Neural cell (in vitro differentiated cells): ENCODE data around the gene KIF1B. TPM values are rescaled to one million over a fixed set of nuclear protein-coding genes. Genes with fewer than 3 reads are reported as not detected.
A peak's percentile ranks its signal among the peaks of the same experiment; 100 is the strongest.

ENCODE experiments used
- H2AFZ ChIP-seq: fragments of 200-600, 300-800 bp; sonication (generic), shearing (Covaris generic); 2 replicates; pipeline ENCODE4 v1.6.0; 2014; ENCODE audit warnings: low read depth, mild to moderate bottlenecking, antibody characterized with exemption, low read length, moderate library complexity
- H3F3A ChIP-seq: fragments of 200-600 bp; shearing (Covaris generic); 2 replicates; pipeline ENCODE4 v1.6.1; 2016; ENCODE audit warnings: mild to moderate bottlenecking, moderate library complexity, mixed read lengths, antibody characterized with exemption, low read length; ENCODE audit not compliant: insufficient read depth, poor library complexity, severe bottlenecking
- H3K27ac ChIP-seq: fragments of 200-600, 300-800 bp; sonication (generic), shearing (Covaris generic); 2 replicates; pipeline ENCODE4 v1.5.1; 2014; ENCODE audit warnings: mild to moderate bottlenecking, low read length, moderate library complexity
- H3K27me3 ChIP-seq: fragments of 300-800, 200-600 bp; sonication (generic), shearing (Covaris generic); 2 replicates; pipeline ENCODE4 v1.6.0; 2014; ENCODE audit warnings: mild to moderate bottlenecking, low read depth, low read length, moderate library complexity; ENCODE audit not compliant: insufficient read depth
- H3K36me3 ChIP-seq: fragments of 300-800, 200-600 bp; sonication (generic), shearing (Covaris generic); 2 replicates; pipeline ENCODE4 v1.5.1; 2014; ENCODE audit warnings: mild to moderate bottlenecking, antibody characterized with exemption, low read length, moderate library complexity; ENCODE audit not compliant: insufficient read depth
- H3K4me2 ChIP-seq: fragments of 300-800, 200-600 bp; sonication (generic), shearing (Covaris generic); 2 replicates; pipeline ENCODE4 v1.6.0; 2014; ENCODE audit warnings: mild to moderate bottlenecking, low read length
- H3K4me3 ChIP-seq: fragments of 300-800, 200-600 bp; sonication (generic), shearing (Covaris generic); 2 replicates; pipeline ENCODE4 v1.5.1; 2014; ENCODE audit warnings: mild to moderate bottlenecking, low read length, moderate library complexity
- H3K79me2 ChIP-seq: fragments of 200-600 bp; shearing (Covaris generic); replicated peaks from 2 replicates; pipeline ENCODE4 v1.6.0; 2014; ENCODE audit warnings: mild to moderate bottlenecking, low read length, moderate library complexity; ENCODE audit not compliant: insufficient read depth
- H3K9ac ChIP-seq: fragments of 300-800, 200-600 bp; sonication (generic), shearing (Covaris generic); 2 replicates; pipeline ENCODE4 v1.6.1; 2016; ENCODE audit warnings: mild to moderate bottlenecking, low read length, mixed read lengths
- H3K9me2 ChIP-seq: fragments of 200-600 bp; shearing (Covaris generic); 2 replicates; pipeline ENCODE4 v1.6.1; 2016; ENCODE audit warnings: mild to moderate bottlenecking, low read length, mixed read lengths; ENCODE audit not compliant: insufficient read depth
- H3K9me3 ChIP-seq: fragments of 200-600, 300-800 bp; sonication (generic), shearing (Covaris generic); 2 replicates; pipeline ENCODE4 v1.6.1; 2016; ENCODE audit warnings: mild to moderate bottlenecking, mixed run types, low read length, moderate library complexity, mixed read lengths
- H4K20me1 ChIP-seq: fragments of 200-600 bp; shearing (Covaris generic); 2 replicates; pipeline ENCODE4 v1.6.1; 2016; ENCODE audit warnings: mild to moderate bottlenecking, mixed run types; ENCODE audit not compliant: insufficient read depth
- EP300 ChIP-seq: fragments of 450-650 bp; conservative IDR thresholded peaks from 2 replicates; pipeline ENCODE4 v1.6.1; 2014; ENCODE audit warnings: antibody characterized with exemption, mild to moderate bottlenecking, moderate library complexity; ENCODE audit not compliant: poor library complexity, severe bottlenecking
- EZH2 ChIP-seq: fragments of 200-600, 300-800 bp; shearing (Covaris generic), sonication (generic); IDR thresholded peaks from 2 replicates; pipeline ENCODE4 v1.6.1; 2014; ENCODE audit warnings: antibody characterized with exemption, low read length, borderline replicate concordance, mild to moderate bottlenecking; ENCODE audit not compliant: insufficient read depth, poor library complexity, severe bottlenecking
- MXI1 ChIP-seq: fragments of 450-650 bp; conservative IDR thresholded peaks from 2 replicates; pipeline ENCODE4 v1.6.1; 2014; ENCODE audit warnings: antibody characterized with exemption, mild to moderate bottlenecking; ENCODE audit not compliant: poor library complexity, severe bottlenecking
- POLR2AphosphoS5 ChIP-seq: IDR thresholded peaks from 2 replicates; pipeline ENCODE4 v1.6.1; 2012
- RAD21 ChIP-seq: fragments of 450-650 bp; conservative IDR thresholded peaks from 2 replicates; pipeline ENCODE4 v1.6.1; 2014; ENCODE audit warnings: antibody characterized with exemption, mild to moderate bottlenecking, moderate library complexity
- REST ChIP-seq: IDR thresholded peaks from 2 replicates; pipeline ENCODE4 v1.6.1; 2012; ENCODE audit warnings: borderline replicate concordance
- SMC3 ChIP-seq: fragments of 450-650 bp; conservative IDR thresholded peaks from 2 replicates; pipeline ENCODE4 v1.6.1; 2014; ENCODE audit warnings: antibody characterized with exemption, mild to moderate bottlenecking, moderate library complexity; ENCODE audit not compliant: poor library complexity
- TAF1 ChIP-seq: IDR thresholded peaks from 2 replicates; pipeline ENCODE4 v1.6.1; 2012; ENCODE audit warnings: low read depth
- polyA plus RNA-seq: library from polyadenylated mRNA; depleted of rRNA; stranded (reverse); fragments of >200 nt; gene quantifications from 2 replicates; pipeline ENCODE4 v1.2.3, GENCODE V29; 2014
- TF ChIP-seq, protein P1 (sequence below): fragments of 450-650 bp; IDR thresholded peaks from 2 replicates; pipeline ENCODE4 v1.5.1; 2014; ENCODE audit warnings: antibody characterized with exemption, mild to moderate bottlenecking, moderate library complexity; ENCODE audit not compliant: poor library complexity, severe bottlenecking

Gene KIF1B
- polyA plus RNA-seq, 1 donor from 2014 or later = 76.4 TPM

- no peak overlapping the region for H3K4me2 ChIP-seq
- TF ChIP-seq SMC3 (no peak), RAD21 (no peak), MXI1 (no peak), REST (no peak), EP300 (no peak), EZH2 (no peak), POLR2AphosphoS5 (no peak), TAF1 (no peak)
- H3K79me2 ChIP-seq = peaks cover 24% of the 10 kb centered on the region
Observed at GRCh38 chr1:10208537-10208936, 1.8 kb upstream of the KIF1B start.

DNA sequence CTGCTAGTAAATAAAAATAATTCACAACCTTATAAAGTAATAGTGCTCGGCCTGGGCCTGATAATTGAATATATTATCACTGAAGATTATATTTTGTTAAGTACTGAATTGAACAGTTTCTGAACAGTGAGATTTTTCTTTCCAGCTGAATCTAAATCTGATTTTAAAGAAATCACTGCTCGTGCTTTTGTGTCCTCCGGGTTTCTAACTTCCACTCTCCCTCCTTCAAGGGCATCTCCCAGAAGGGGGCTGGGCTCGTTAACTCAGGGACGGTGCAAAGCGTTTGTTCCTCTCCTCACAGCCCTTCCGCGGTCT, 823 bp upstream of the KIF1B start:
- Histone ChIP-seq H3K9me3 (no peaks in the 10 kb centered on the region), H3K27ac (peak overlapping the region; percentile 100), H3K4me2 (peak overlapping the region; percentile 90), H2AFZ (peak overlapping the region; percentile 92), H3K36me3 (no peaks in the 10 kb centered on the region), H3K4me3 (peak overlapping the region; percentile 78), H3K9ac (peak overlapping the region; percentile 100), H3F3A (peaks cover 9% of the 10 kb centered on the region), H3K79me2 (peaks cover 31% of the 10 kb centered on the region), H3K9me2 (no peaks in the 10 kb centered on the region), H4K20me1 (peaks cover 12% of the 10 kb centered on the region), H3K27me3 (no peaks in the 10 kb centered on the region)
- TF ChIP-seq SMC3 (no peak), RAD21 (no peak), EP300 (no peak), MXI1 (no peak), POLR2AphosphoS5 (no peak), TAF1 (no peak), EZH2 (no peak), REST (no peak)
- TF ChIP-seq, protein P1, sequence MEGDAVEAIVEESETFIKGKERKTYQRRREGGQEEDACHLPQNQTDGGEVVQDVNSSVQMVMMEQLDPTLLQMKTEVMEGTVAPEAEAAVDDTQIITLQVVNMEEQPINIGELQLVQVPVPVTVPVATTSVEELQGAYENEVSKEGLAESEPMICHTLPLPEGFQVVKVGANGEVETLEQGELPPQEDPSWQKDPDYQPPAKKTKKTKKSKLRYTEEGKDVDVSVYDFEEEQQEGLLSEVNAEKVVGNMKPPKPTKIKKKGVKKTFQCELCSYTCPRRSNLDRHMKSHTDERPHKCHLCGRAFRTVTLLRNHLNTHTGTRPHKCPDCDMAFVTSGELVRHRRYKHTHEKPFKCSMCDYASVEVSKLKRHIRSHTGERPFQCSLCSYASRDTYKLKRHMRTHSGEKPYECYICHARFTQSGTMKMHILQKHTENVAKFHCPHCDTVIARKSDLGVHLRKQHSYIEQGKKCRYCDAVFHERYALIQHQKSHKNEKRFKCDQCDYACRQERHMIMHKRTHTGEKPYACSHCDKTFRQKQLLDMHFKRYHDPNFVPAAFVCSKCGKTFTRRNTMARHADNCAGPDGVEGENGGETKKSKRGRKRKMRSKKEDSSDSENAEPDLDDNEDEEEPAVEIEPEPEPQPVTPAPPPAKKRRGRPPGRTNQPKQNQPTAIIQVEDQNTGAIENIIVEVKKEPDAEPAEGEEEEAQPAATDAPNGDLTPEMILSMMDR = no peak

More at GRCh38 chr1:10208537-10208936, 1.8 kb upstream of the KIF1B start:
- Histone ChIP-seq H3K27me3 (no peaks in the 10 kb centered on the region), H3K27ac (no peak overlapping the region), H3K9me2 (no peaks in the 10 kb centered on the region), H3K36me3 (no peaks in the 10 kb centered on the region), H3F3A (peaks cover 9% of the 10 kb centered on the region), H3K4me3 (no peak overlapping the region), H3K9me3 (no peaks in the 10 kb centered on the region), H4K20me1 (peaks cover 7% of the 10 kb centered on the region), H2AFZ (no peak overlapping the region), H3K9ac (no peak overlapping the region)
